B cell (primary cell): ENCODE data around the gene CAMK2N1. TPM values are rescaled to one million over a fixed set of nuclear protein-coding genes. Genes with fewer than 3 reads are reported as not detected.

Experiments used
- ATAC-seq: fragments of 200-7000 bp; cut with Tn5 transposase; one replicate; pipeline ENCODE4 v1.10.0; 2021; ENCODE audit warnings: low read depth, mild to moderate bottlenecking, moderate number of reproducible peaks, moderate library complexity
- CTCF ChIA-PET: fragments of 350-600 bp; sonication (Branson Sonifier 250); formaldehyde crosslinking; loops from one replicate; lab custom pipeline; 2021; ENCODE audit warnings: antibody characterized with exemption, inconsistent platforms; lab: Charles Lee
- POLR2A ChIA-PET: fragments of 350-600 bp; sonication (Branson Sonifier 250); formaldehyde crosslinking; loops from one replicate; lab custom pipeline; 2021; ENCODE audit warnings: antibody characterized with exemption; lab: Charles Lee
- DNase-seq: peaks from one replicate; pipeline ENCODE4 v3.0.0; 2013
- H2AFZ ChIP-seq: 2 replicates; pipeline ENCODE4 v1.6.1; 2012; ENCODE audit warnings: mild to moderate bottlenecking, low read depth, low read length; ENCODE audit not compliant: insufficient read depth, poor library complexity, severe bottlenecking
- H3K27ac ChIP-seq, 2 donors: 1 replicate in 1 of 2; 2 replicates in 1 of 2; pipeline ENCODE4 v1.5.1; 2012 to 2013; ENCODE audit warnings: low read length in 2 of 2, mild to moderate bottlenecking in 2 of 2, moderate library complexity in 1 of 2
- H3K27me3 ChIP-seq, 4 experiments: fragments of 200-600 bp in 1 of 4; sonication (generic) in 1 of 4; replicated peaks in 1 of 4; 1 replicate in 2 of 4; 2 replicates in 2 of 4; pipeline versions ENCODE4 v1.6.1 to v1.7.0; 2013 to 2016; ENCODE audit warnings: low read length in 3 of 4, mild to moderate bottlenecking in 2 of 4, mixed read lengths in 1 of 4, moderate library complexity in 1 of 4; ENCODE audit not compliant: insufficient read depth in 4 of 4, control insufficient read depth in 3 of 4; ENCODE audit errors: control extremely low read depth in 1 of 4
- H3K36me3 ChIP-seq, 2 experiments: replicated peaks in 1 of 2; 1 replicate in 1 of 2; 2 replicates in 1 of 2; pipeline versions ENCODE4 v1.6.1 to v1.7.1; 2013; ENCODE audit warnings: low read length in 1 of 2; ENCODE audit not compliant: insufficient read depth in 2 of 2, control insufficient read depth in 1 of 2; ENCODE audit errors: control extremely low read depth in 1 of 2, extremely low read depth in 1 of 2
- H3K4me1 ChIP-seq, 2 donors: fragments of 200-600 bp in 1 of 2; sonication (generic) in 1 of 2; 1 replicate in 1 of 2; 2 replicates in 1 of 2; pipeline versions ENCODE4 v1.5.1 to v1.6.1; 2013 to 2017; ENCODE audit warnings: low read length in 2 of 2; ENCODE audit not compliant: control insufficient read depth in 2 of 2, insufficient read depth in 2 of 2
- H3K4me2 ChIP-seq: replicated peaks from 2 replicates; pipeline ENCODE3; 2012; ENCODE audit warnings: mild to moderate bottlenecking, low read depth, low read length; ENCODE audit not compliant: poor library complexity, severe bottlenecking
- H3K4me3 ChIP-seq, 5 experiments: fragments of 200-600 bp in 1 of 5; sonication (generic) in 1 of 5; 1 replicate in 3 of 5; 2 replicates in 2 of 5; pipeline versions ENCODE4 v1.5.1 to v1.7.0; 2011 to 2016; ENCODE audit warnings: low read length in 4 of 5, mild to moderate bottlenecking in 4 of 5, low read depth in 2 of 5, control low read depth in 1 of 5, moderate library complexity in 1 of 5; ENCODE audit not compliant: insufficient read depth in 1 of 5; ENCODE audit errors: control extremely low read depth in 1 of 5, extremely low read depth in 1 of 5
- H3K79me2 ChIP-seq: fragments of 200-600 bp; sonication (generic); one replicate; pipeline ENCODE4 v1.6.0; 2016; ENCODE audit warnings: low read length; ENCODE audit not compliant: control insufficient read depth, insufficient read depth
- H3K9ac ChIP-seq: fragments of 200-600 bp; sonication (generic); 2 replicates; pipeline ENCODE4 v1.6.1; 2017; ENCODE audit warnings: mild to moderate bottlenecking, low read length, moderate library complexity
- H3K9me3 ChIP-seq, 3 donors: one replicate each; pipeline versions ENCODE4 v1.6.1 to v1.7.1; 2013; ENCODE audit warnings: low read length in 2 of 3; ENCODE audit not compliant: control insufficient read depth in 2 of 3, insufficient read depth in 1 of 3; ENCODE audit errors: control extremely low read depth in 1 of 3
- H4K20me1 ChIP-seq: 2 replicates; pipeline ENCODE4 v1.6.0; 2012; ENCODE audit warnings: mild to moderate bottlenecking, low read length; ENCODE audit not compliant: insufficient read depth, control insufficient read depth, poor library complexity, severe bottlenecking
- H3K27ac Mint-ChIP-seq: one replicate; pipeline ENCODE4 v1.8.0; 2021; ENCODE audit warnings: mixed read lengths
- H3K27me3 Mint-ChIP-seq: one replicate; pipeline ENCODE4 v1.8.0; 2021; ENCODE audit warnings: mixed read lengths
- H3K4me1 Mint-ChIP-seq: one replicate; pipeline ENCODE4 v1.8.0; 2021; ENCODE audit warnings: mixed read lengths
- H3K4me3 Mint-ChIP-seq: one replicate; pipeline ENCODE4 v1.8.0; 2021; ENCODE audit warnings: mixed read lengths
- H3K9me3 Mint-ChIP-seq: one replicate; pipeline ENCODE4 v1.8.0; 2022; ENCODE audit warnings: mixed read lengths; ENCODE audit not compliant: insufficient read depth
- CTCF ChIP-seq: fragments of 200-600 bp; IDR thresholded peaks from one replicate; pipeline ENCODE4 v1.8.0; 2022; ENCODE audit warnings: antibody characterized with exemption, mild to moderate bottlenecking
- EZH2 ChIP-seq: IDR thresholded peaks from 2 replicates; pipeline ENCODE4 v1.6.1; 2012; ENCODE audit warnings: borderline replicate concordance, low read depth, mild to moderate bottlenecking, moderate library complexity, low read length; ENCODE audit not compliant: insufficient read depth, poor library complexity, severe bottlenecking
- WGBS: methylation state at CpG from one replicate; pipeline ENCODE4 v1.1.5; 2013; ENCODE audit warnings: missing lambda C conversion rate; ENCODE audit not compliant: insufficient coverage; 5-methylcytosine and 5-hydroxymethylcytosine counted together
- intact Hi-C: fragments of 100-400 bp; cut with micrococcal nuclease; formaldehyde crosslinking; loops from one replicate; pipeline ENCODE4 v1.10.0; 2022
- polyA plus RNA-seq: library from polyadenylated mRNA; depleted of rRNA; stranded (reverse); fragments of >200 nt; gene quantifications from 2 replicates; pipeline ENCODE4 v1.2.3, GENCODE V29; 2012
- total RNA-seq, 2 donors: library from RNA; stranded (reverse); fragments of 120-200 nt in 1 of 2; gene quantifications; 1 replicate in 1 of 2; 2 replicates in 1 of 2; pipeline versions ENCODE4 v1.2.3 to v1.2.4, GENCODE V29; 2013 to 2022

CAMK2N1 gene
- total and polyA plus RNA-seq, 2 donors (not counting 1 experiment from before 2014, with no cell fraction given), result 0.49 to 6.0 TPM

- intact Hi-C loops, result loop anchor here (1.0 to 2.0 kb wide), 4 partner anchors 21 to 625 kb away; partner anchors contain the start of genes CAMK2N1, DDOST and OTUD3
- no peaks in the 10 kb centered on the region for H3K9me3 Mint-ChIP-seq
These were observed 21.8 kb upstream of the CAMK2N1 start, which contains the start of gene MUL1 for GRCh38 chr1:20507564-20508410. TSS of gene MUL1 (minus strand) at chr1:20508151. CDS start at chr1:20508024, 127 bp downstream.

More at GRCh38 chr1:20507564-20508410, 21.8 kb upstream of the CAMK2N1 start, which contains the start of gene MUL1:
- no peak for TF ChIP-seq EZH2
- no peak for TF ChIP-seq CTCF
- H3K9me3 ChIP-seq, result peaks cover 0 to 5% (median 0%) of the 10 kb centered on the region in 3 donors
- WGBS, result under 1% methylated on average over 58 of the region's 58 CpGs
- H3K4me2 ChIP-seq, result peak within 1 kb of the TSS; percentile 84
- Mint-ChIP-seq H3K4me1 (peaks cover 22% of the 10 kb centered on the region), H3K27ac (peak within 1 kb of the TSS; percentile 93), H3K4me3 (peak within 1 kb of the TSS; percentile 91), H3K27me3 (peaks cover 4% of the 10 kb centered on the region)
- H3K79me2 ChIP-seq, result peaks cover 51% of the 10 kb centered on the region
- ChIA-PET POLR2A (interaction anchor here (0.6 to 1.4 kb wide), 4 partner anchors 22 to 626 kb away, joined by 3 to 6 read pairs (median 4); partner anchors contain the start of genes CAMK2N1, HP1BP3 and OTUD3), CTCF (interaction anchor here (1.1 to 7.6 kb wide), 3 partner anchors 13 to 295 kb away, joined by 4 to 38 read pairs (median 9); no protein-coding TSS in a partner anchor)
- H3K4me1 ChIP-seq, result peaks cover 14 to 22% of the 10 kb centered on the region in 2 donors
- DNase-seq (peak; percentile 93), ATAC-seq (peak; percentile 87)
- peak within 1 kb of the TSS; percentile 93 to 96 for H3K27ac ChIP-seq
- peak within 1 kb of the TSS; percentile 96 for H3K9ac ChIP-seq
- H3K27me3 ChIP-seq, result peaks cover 0 to 13% (median 1%) of the 10 kb centered on the region in 4 experiments
- H2AFZ ChIP-seq, result peak within 1 kb of the TSS; percentile 86
- H3K36me3 ChIP-seq, result peaks cover 0 to 16% of the 10 kb centered on the region in 2 experiments
- peaks cover 18% of the 10 kb centered on the region for H4K20me1 ChIP-seq
- peak within 1 kb of the TSS; percentile 76 to 100 (median 86) for H3K4me3 ChIP-seq
